Nucleus accumbens (tissue), 56 donors: ENCODE measurements around the gene FUT1.

Experiments
- DNase-seq, 56 donors: peaks; one replicate each; lab custom pipeline; 2025; lab: John Stamatoyannopoulos, UW

Gene FUT1

GRCh38 chr19:48742096-48742495, 10.3 kb downstream of the FUT1 start:
- no peak for DNase-seq

- DNase-seq, result peak in 2 of 56 donors; percentile 12 to 50
These were observed 11.1 kb downstream of the FUT1 start for GRCh38 chr19:48741129-48741999.

GRCh38 chr19:48740164-48740972, 12.1 kb downstream of the FUT1 start, which contains the start of gene RASIP1:
Gene RASIP1 (minus strand): TSS chr19:48740610. CDS start chr19:48740282, 328 bp downstream.
- no peak for DNase-seq

- DNase-seq, result peak in 1 of 56 donors; percentile 24
These were observed 12.9 kb downstream of the FUT1 start for GRCh38 chr19:48739404-48740163.

- peak in 55 of 56 donors; percentile 10 to 90 (median 68) for DNase-seq
These were observed 13.7 kb downstream of the FUT1 start for GRCh38 chr19:48738557-48739403.

- no peak for DNase-seq
These were observed 15.0 kb downstream of the FUT1 start for GRCh38 chr19:48737360-48737998.

- DNase-seq, result no peak
These were observed 17.3 kb downstream of the FUT1 start for GRCh38 chr19:48735031-48735615.

- no peak for DNase-seq
These were observed 17.8 kb downstream of the FUT1 start for GRCh38 chr19:48734625-48735024.

GRCh38 chr19:48731452-48731851, 21.0 kb downstream of the FUT1 start:
- no peak for DNase-seq

- no peak for DNase-seq
These were observed 23.4 kb downstream of the FUT1 start for GRCh38 chr19:48728911-48729664.

- DNase-seq, result no peak
These were observed 25.9 kb downstream of the FUT1 start for GRCh38 chr19:48726556-48726955.

- DNase-seq, result peak in 13 of 56 donors; percentile 5 to 45 (median 19)
These were observed 27.4 kb downstream of the FUT1 start for GRCh38 chr19:48724796-48725753.

- no peak for DNase-seq
These were observed 30.2 kb downstream of the FUT1 start for GRCh38 chr19:48722196-48722708.

- peak; percentile 84 to 100 (median 98) for DNase-seq
These were observed 31.7 kb downstream of the FUT1 start for GRCh38 chr19:48720613-48721296.

GRCh38 chr19:48720251-48720612, 32.2 kb downstream of the FUT1 start:
- no peak for DNase-seq
